ENCODE results near the gene SLC18A3. TPM values are rescaled to one million over a fixed set of nuclear protein-coding genes. Genes with fewer than 3 reads are reported as not detected.

Gene SLC18A3
- total and polyA plus RNA-seq, 12 donors, result 0.03 to 0.41 (median 0.15) TPM; not detected in 8

DNA sequence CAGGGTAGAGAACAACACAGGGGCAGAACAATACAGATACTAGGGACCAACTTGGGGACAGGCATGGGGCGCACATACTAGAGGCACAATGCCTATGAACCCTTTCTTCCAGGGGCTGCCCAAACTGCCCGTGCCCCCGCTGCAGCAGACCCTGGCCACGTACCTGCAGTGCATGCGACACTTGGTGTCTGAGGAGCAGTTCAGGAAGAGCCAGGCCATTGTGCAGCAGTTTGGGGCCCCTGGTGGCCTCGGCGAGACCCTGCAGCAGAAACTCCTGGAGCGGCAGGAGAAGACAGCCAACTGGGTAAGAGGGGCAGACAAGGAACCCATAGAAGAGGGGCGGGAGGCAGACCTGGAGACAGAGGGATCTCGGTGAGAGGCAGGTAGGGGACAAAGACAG is 9.5 kb downstream of the SLC18A3 start:
- Histone ChIP-seq H3K4me1 (replicated peaks in 1 of 2) (no peaks in the 10 kb centered on the region), H3K4me3 (no peak overlapping the region), H3K27me3 (peaks cover 18% of the 10 kb centered on the region), H3K27ac (no peak overlapping the region), H3K36me3 (replicated peaks in 1 of 2) (no peaks in the 10 kb centered on the region), H3K9me3 (replicated peaks in 1 of 3) (no peaks in the 10 kb centered on the region)
- 45 to 62% (median 56%) methylated on average over 5 to 10 of the region's 10 CpGs for WGBS, 4 donors
- DNase-seq, result no peak
- TF ChIP-seq, protein P1, sequence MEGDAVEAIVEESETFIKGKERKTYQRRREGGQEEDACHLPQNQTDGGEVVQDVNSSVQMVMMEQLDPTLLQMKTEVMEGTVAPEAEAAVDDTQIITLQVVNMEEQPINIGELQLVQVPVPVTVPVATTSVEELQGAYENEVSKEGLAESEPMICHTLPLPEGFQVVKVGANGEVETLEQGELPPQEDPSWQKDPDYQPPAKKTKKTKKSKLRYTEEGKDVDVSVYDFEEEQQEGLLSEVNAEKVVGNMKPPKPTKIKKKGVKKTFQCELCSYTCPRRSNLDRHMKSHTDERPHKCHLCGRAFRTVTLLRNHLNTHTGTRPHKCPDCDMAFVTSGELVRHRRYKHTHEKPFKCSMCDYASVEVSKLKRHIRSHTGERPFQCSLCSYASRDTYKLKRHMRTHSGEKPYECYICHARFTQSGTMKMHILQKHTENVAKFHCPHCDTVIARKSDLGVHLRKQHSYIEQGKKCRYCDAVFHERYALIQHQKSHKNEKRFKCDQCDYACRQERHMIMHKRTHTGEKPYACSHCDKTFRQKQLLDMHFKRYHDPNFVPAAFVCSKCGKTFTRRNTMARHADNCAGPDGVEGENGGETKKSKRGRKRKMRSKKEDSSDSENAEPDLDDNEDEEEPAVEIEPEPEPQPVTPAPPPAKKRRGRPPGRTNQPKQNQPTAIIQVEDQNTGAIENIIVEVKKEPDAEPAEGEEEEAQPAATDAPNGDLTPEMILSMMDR (IDR thresholded peaks at IDR 0.05), result no peak
- TF ChIP-seq POLR2A (IDR thresholded peaks at IDR 0.05), result no peak
- intact Hi-C loops (cut with DNase I), result loop anchor here in 1 of 2 donors (5.0 kb wide), 1 partner anchor 138 kb away; no protein-coding TSS in a partner anchor

DNA sequence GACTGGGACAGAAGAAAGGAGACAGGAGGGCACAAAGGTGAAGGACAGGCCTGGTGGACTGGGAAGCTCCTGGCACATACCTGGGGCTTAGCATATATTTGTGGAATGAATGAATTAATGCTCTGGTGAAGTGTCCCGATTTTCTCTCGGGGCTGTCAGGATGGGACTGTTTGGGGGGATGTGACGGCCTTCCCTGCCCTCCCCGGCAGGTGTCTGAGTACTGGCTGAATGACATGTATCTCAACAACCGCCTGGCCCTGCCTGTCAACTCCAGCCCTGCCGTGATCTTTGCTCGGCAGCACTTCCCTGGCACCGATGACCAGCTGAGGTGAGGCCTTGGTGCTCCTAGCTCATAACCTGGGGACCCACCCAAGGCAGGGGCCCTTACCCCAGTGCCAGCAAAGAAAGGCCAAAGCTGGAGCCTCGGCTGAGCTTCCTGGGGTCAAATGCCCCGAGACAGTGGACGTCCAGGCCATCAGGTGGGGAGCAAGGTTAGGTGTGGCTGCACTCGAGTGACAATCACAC is 10.2 kb downstream of the SLC18A3 start:
- 63 to 88% (median 81%) methylated on average over 7 to 12 of the region's 12 CpGs for WGBS, 4 donors
- H3K4me3 ChIP-seq, result no peak overlapping the region
- DNase-seq, result no peak
- intact Hi-C loops (cut with DNase I), result loop anchor here in 1 of 2 donors (5.0 kb wide), 1 partner anchor 137 kb away; no protein-coding TSS in a partner anchor
- no peaks in the 10 kb centered on the region for H3K9me3 ChIP-seq (replicated peaks in 1 of 3)
- H3K27ac ChIP-seq, result no peak overlapping the region
- peaks cover 17% of the 10 kb centered on the region for H3K27me3 ChIP-seq
- TF ChIP-seq, protein P1 (IDR thresholded peaks at IDR 0.05), result no peak
- no peak for TF ChIP-seq POLR2A (IDR thresholded peaks at IDR 0.05)
- H3K4me1 ChIP-seq (replicated peaks in 1 of 2), result no peaks in the 10 kb centered on the region
- H3K36me3 ChIP-seq (replicated peaks in 1 of 2), result no peaks in the 10 kb centered on the region

DNA sequence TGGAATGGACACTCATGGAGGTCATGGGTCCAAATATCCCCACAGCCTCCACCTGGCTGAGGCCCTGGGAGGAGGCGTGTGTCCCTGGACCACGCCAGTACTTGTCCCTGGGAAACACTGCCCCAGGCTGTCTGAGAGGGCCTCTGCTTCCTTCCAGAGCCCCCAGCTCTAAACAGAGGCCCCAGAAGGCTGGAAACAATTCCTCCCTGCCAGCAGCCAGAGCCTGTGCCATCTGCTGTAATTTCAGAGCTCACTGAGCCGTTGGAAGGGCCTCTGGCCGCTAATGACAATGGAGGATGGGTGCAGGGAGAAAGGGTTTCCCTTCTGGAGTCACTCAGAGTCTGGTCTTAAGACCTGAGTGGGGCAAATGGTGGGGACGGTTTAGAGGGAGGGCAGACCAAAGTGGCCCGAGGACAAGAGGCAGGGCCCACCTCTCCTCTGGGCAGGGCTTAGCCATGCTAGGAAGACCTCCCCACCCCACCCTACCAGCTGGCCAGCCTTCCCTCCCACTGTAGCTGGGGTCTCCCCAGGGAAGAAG is 10.8 kb downstream of the SLC18A3 start:
- H3K4me3 ChIP-seq, result no peak overlapping the region
- TF ChIP-seq, protein P1 (IDR thresholded peaks at IDR 0.05), result no peak
- TF ChIP-seq POLR2A (IDR thresholded peaks at IDR 0.05), result no peak
- H3K4me1 ChIP-seq (replicated peaks in 1 of 2), result no peaks in the 10 kb centered on the region
- no peak for DNase-seq
- H3K36me3 ChIP-seq (replicated peaks in 1 of 2), result no peaks in the 10 kb centered on the region
- WGBS, 4 donors, result 51 to 100% (median 58%) methylated on average over 2 to 6 of the region's 6 CpGs
- no peak overlapping the region for H3K27ac ChIP-seq
- H3K27me3 ChIP-seq, result peaks cover 12% of the 10 kb centered on the region
- intact Hi-C loops (cut with DNase I), result loop anchor here in 1 of 2 donors (5.0 kb wide), 1 partner anchor 136 kb away; no protein-coding TSS in a partner anchor
- H3K9me3 ChIP-seq (replicated peaks in 1 of 3), result no peaks in the 10 kb centered on the region

DNA sequence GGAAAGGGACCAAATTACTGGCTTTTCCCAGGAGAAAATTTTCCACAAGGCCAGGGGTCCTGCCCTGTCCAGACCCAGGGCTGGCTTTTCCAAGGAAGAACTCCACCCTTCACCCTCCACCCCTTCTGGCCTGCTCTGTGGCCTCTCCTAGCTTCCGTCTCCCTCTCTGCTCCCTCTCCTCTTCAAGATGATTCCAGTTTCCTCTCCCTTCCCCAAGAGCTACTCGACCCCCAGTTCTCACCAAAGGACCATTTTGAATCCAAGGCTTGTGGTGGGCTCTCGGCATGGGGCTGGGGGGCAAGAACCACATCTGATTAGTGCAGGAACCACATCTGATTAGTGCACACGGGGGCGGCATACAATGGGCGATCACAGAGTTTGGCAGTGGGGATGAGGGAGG is 11.5 kb downstream of the SLC18A3 start:
- no peaks in the 10 kb centered on the region for H3K4me1 ChIP-seq (replicated peaks in 1 of 2)
- peaks cover 5% of the 10 kb centered on the region for H3K27me3 ChIP-seq
- intact Hi-C loops (cut with DNase I), result loop anchor here in 1 of 2 donors (5.0 kb wide), 1 partner anchor 136 kb away; no protein-coding TSS in a partner anchor
- no peak overlapping the region for H3K27ac ChIP-seq
- H3K36me3 ChIP-seq (replicated peaks in 1 of 2), result no peaks in the 10 kb centered on the region
- TF ChIP-seq POLR2A (IDR thresholded peaks at IDR 0.05), result no peak
- TF ChIP-seq, protein P1 (IDR thresholded peaks at IDR 0.05), result no peak
- DNase-seq, result no peak
- WGBS, 4 donors, result 46 to 65% (median 64%) methylated on average over 6 of the region's 6 CpGs
- H3K9me3 ChIP-seq (replicated peaks in 1 of 3), result no peaks in the 10 kb centered on the region
- H3K4me3 ChIP-seq, result no peak overlapping the region

Data from adrenal gland (tissue), 12 donors.